Measurements from ENCODE around the gene ERMARD.
A peak's percentile ranks its signal among the peaks of the same experiment; 100 is the strongest.

The ERMARD gene

GRCh38 chr6:169828176-169828575 is 76.8 kb downstream of the ERMARD start:
- Histone ChIP-seq H2BK120ac (ENCODE audit: low read depth, low read length) (no peak overlapping the region), H3K4me2 (ENCODE audit: insufficient read depth, low read length, poor library complexity, severe bottlenecking) (no peak overlapping the region), H3K18ac (ENCODE audit: low read length) (peak overlapping the region; percentile 75), H3K9me3 (replicated peaks in 1 of 2; ENCODE audit: control insufficient read depth in 2 of 2, insufficient read depth in 1 of 2, low read depth in 1 of 2, low read length in 2 of 2) (peaks cover 0 to 6% of the 10 kb centered on the region in 2 donors), H3K4me1 (ENCODE audit: control insufficient read depth in 2 of 2, insufficient read depth in 1 of 2, low read depth in 1 of 2, low read length in 2 of 2) (peaks cover 4 to 6% of the 10 kb centered on the region in 2 donors), H2BK5ac (ENCODE audit: low read length) (no peak overlapping the region), H2BK12ac (ENCODE audit: low read length) (no peak overlapping the region), H2AFZ (ENCODE audit: low read length) (no peak overlapping the region), H3K4ac (ENCODE audit: low read length) (no peak overlapping the region), H3K27me3 (ENCODE audit: control insufficient read depth in 3 of 3, insufficient read depth in 3 of 3, low read depth in 1 of 3, low read length in 3 of 3) (peaks cover 0 to 13% (median 2%) of the 10 kb centered on the region in 3 experiments), H3K9ac (ENCODE audit: low read depth, low read length, poor library complexity) (no peak overlapping the region), H3K27ac (replicated peaks; ENCODE audit: low read length) (no peak overlapping the region), H4K91ac (ENCODE audit: low read depth, low read length, poor library complexity) (no peak overlapping the region), H3K79me1 (ENCODE audit: low read depth, low read length) (no peaks in the 10 kb centered on the region), H3K14ac (ENCODE audit: low read length) (no peak overlapping the region), H3K4me3 (ENCODE audit: low read length in 2 of 2) (no peak overlapping the region), H2AK5ac (ENCODE audit: low read depth, low read length) (peak overlapping the region; percentile 1), H3K23ac (ENCODE audit: low read depth, low read length, poor library complexity) (no peak overlapping the region), H2BK15ac (ENCODE audit: low read length) (no peak overlapping the region), H3K36me3 (replicated peaks in 1 of 2; ENCODE audit: control insufficient read depth in 2 of 2, insufficient read depth in 2 of 2, low read length in 2 of 2) (no peaks in the 10 kb centered on the region), H4K8ac (ENCODE audit: low read depth, low read length) (no peak overlapping the region)
- WGBS, 2 donors (ENCODE audit: extremely low coverage in 2 of 2, insufficient read length in 2 of 2, insufficient replicate concordance in 1 of 2) = no CpG with 5 or more reads among the region's 13 CpGs
- DNase-seq (ENCODE audit: low spot score) = no peak

DNA sequence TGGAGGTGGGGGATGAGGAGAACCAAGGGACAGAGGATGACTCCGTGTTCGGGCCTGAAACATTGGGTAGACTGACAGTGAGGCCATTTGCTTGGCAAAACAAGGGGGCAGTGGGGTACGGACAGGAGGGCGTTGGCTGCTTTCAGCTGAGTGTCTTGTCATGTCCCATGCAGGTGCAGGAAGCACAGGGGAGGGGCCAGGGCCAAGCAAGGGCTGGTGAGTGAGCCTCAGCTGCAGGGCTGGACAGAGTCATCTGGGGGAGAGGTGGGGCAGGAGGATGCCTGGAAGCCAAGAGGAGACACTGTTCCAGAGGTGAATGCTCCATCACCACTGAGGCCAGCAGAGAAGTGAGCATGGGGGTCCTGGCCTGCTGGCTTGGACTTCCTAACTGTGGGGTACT is 78.4 kb downstream of the ERMARD start:
- Histone ChIP-seq H3K18ac (ENCODE audit: low read length) (peak overlapping the region; percentile 48), H3K4ac (ENCODE audit: low read length) (no peak overlapping the region), H2BK15ac (ENCODE audit: low read length) (peak overlapping the region; percentile 84), H2BK12ac (ENCODE audit: low read length) (no peak overlapping the region), H3K4me1 (ENCODE audit: control insufficient read depth in 2 of 2, insufficient read depth in 1 of 2, low read depth in 1 of 2, low read length in 2 of 2) (peaks cover 4 to 6% of the 10 kb centered on the region in 2 donors), H3K14ac (ENCODE audit: low read length) (no peak overlapping the region), H2AK5ac (ENCODE audit: low read depth, low read length) (peak overlapping the region; percentile 59), H3K27ac (replicated peaks; ENCODE audit: low read length) (no peak overlapping the region), H3K4me2 (ENCODE audit: insufficient read depth, low read length, poor library complexity, severe bottlenecking) (no peak overlapping the region), H3K9ac (ENCODE audit: low read depth, low read length, poor library complexity) (no peak overlapping the region), H2BK5ac (ENCODE audit: low read length) (no peak overlapping the region), H3K79me1 (ENCODE audit: low read depth, low read length) (no peaks in the 10 kb centered on the region), H3K9me3 (replicated peaks in 1 of 2; ENCODE audit: control insufficient read depth in 2 of 2, insufficient read depth in 1 of 2, low read depth in 1 of 2, low read length in 2 of 2) (peaks cover 0 to 6% of the 10 kb centered on the region in 2 donors), H4K91ac (ENCODE audit: low read depth, low read length, poor library complexity) (no peak overlapping the region), H2BK120ac (ENCODE audit: low read depth, low read length) (no peak overlapping the region), H4K8ac (ENCODE audit: low read depth, low read length) (no peak overlapping the region), H3K4me3 (ENCODE audit: low read length in 2 of 2) (no peak overlapping the region), H3K27me3 (ENCODE audit: control insufficient read depth in 3 of 3, insufficient read depth in 3 of 3, low read depth in 1 of 3, low read length in 3 of 3) (peaks cover 0 to 13% (median 2%) of the 10 kb centered on the region in 3 experiments), H3K23ac (ENCODE audit: low read depth, low read length, poor library complexity) (peak overlapping the region; percentile 44), H3K36me3 (replicated peaks in 1 of 2; ENCODE audit: control insufficient read depth in 2 of 2, insufficient read depth in 2 of 2, low read length in 2 of 2) (no peaks in the 10 kb centered on the region), H2AFZ (ENCODE audit: low read length) (no peak overlapping the region)
- WGBS, 2 donors (ENCODE audit: extremely low coverage in 2 of 2, insufficient read length in 2 of 2, insufficient replicate concordance in 1 of 2) = no CpG with 5 or more reads among the region's 4 CpGs
- no peak for DNase-seq (ENCODE audit: low spot score)

DNA sequence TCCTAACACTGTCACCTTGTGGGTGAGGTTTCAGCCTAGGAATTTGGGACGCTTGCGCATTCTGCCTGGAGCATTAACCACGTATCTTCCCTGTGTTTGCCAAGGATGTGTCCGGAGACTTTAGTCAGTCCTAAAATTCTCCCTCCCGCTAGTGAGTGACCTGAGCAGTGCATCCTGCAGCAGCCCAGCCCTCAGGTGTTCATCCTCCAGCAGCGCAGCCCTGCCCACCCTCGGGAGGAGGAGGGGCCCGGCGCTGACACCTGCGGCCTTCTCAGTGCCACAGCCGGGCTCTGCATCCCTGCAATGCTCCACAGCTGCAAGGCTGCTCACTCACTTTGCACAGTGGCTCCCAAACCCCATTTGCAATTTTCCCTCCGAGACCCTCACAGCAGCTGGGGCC is 79.5 kb downstream of the ERMARD start:
- no CpG with 5 or more reads among the region's 12 CpGs for WGBS, 2 donors (ENCODE audit: extremely low coverage in 2 of 2, insufficient read length in 2 of 2, insufficient replicate concordance in 1 of 2)
- peak overlapping the region; percentile 8 for H2BK15ac ChIP-seq (ENCODE audit: low read length)
- peak overlapping the region; percentile 10 for H2BK5ac ChIP-seq (ENCODE audit: low read length)
- peak overlapping the region; percentile 32 for H3K18ac ChIP-seq (ENCODE audit: low read length)
- H2BK120ac ChIP-seq (ENCODE audit: low read depth, low read length) = peak overlapping the region; percentile 11
- H3K4me3 ChIP-seq (ENCODE audit: low read length in 2 of 2) = no peak overlapping the region
- H3K79me1 ChIP-seq (ENCODE audit: low read depth, low read length) = no peaks in the 10 kb centered on the region
- no peak overlapping the region for H3K9ac ChIP-seq (ENCODE audit: low read depth, low read length, poor library complexity)
- peak overlapping the region; percentile 16 for H3K23ac ChIP-seq (ENCODE audit: low read depth, low read length, poor library complexity)
- H2BK12ac ChIP-seq (ENCODE audit: low read length) = no peak overlapping the region
- H4K91ac ChIP-seq (ENCODE audit: low read depth, low read length, poor library complexity) = no peak overlapping the region
- H2AK5ac ChIP-seq (ENCODE audit: low read depth, low read length) = peak overlapping the region; percentile 89
- H3K14ac ChIP-seq (ENCODE audit: low read length) = no peak overlapping the region
- no peak overlapping the region for H3K4ac ChIP-seq (ENCODE audit: low read length)
- H3K27ac ChIP-seq (replicated peaks; ENCODE audit: low read length) = no peak overlapping the region
- DNase-seq (ENCODE audit: low spot score) = no peak
- no peak overlapping the region for H4K8ac ChIP-seq (ENCODE audit: low read depth, low read length)
- no peaks in the 10 kb centered on the region for H3K36me3 ChIP-seq (replicated peaks in 1 of 2; ENCODE audit: control insufficient read depth in 2 of 2, insufficient read depth in 2 of 2, low read length in 2 of 2)
- no peak overlapping the region for H2AFZ ChIP-seq (ENCODE audit: low read length)
- H3K27me3 ChIP-seq (ENCODE audit: control insufficient read depth in 3 of 3, insufficient read depth in 3 of 3, low read depth in 1 of 3, low read length in 3 of 3) = peaks cover 0 to 13% (median 2%) of the 10 kb centered on the region in 3 experiments
- H3K4me1 ChIP-seq (ENCODE audit: control insufficient read depth in 2 of 2, insufficient read depth in 1 of 2, low read depth in 1 of 2, low read length in 2 of 2) = peaks cover 4 to 6% of the 10 kb centered on the region in 2 donors
- no peak overlapping the region for H3K4me2 ChIP-seq (ENCODE audit: insufficient read depth, low read length, poor library complexity, severe bottlenecking)
- peaks cover 0 to 6% of the 10 kb centered on the region in 2 donors for H3K9me3 ChIP-seq (replicated peaks in 1 of 2; ENCODE audit: control insufficient read depth in 2 of 2, insufficient read depth in 1 of 2, low read depth in 1 of 2, low read length in 2 of 2)
